Thyroid gland (tissue), 4 donors: Measurements from ENCODE around the gene LLGL1. TPM values are rescaled to one million over a fixed set of nuclear protein-coding genes. Genes with fewer than 3 reads are reported as not detected.

Experiments
- DNase-seq, 2 donors: peaks; one replicate each; pipeline ENCODE4 v3.0.0-alpha.2; 2019
- H3K27ac ChIP-seq, 3 donors: fragments of 200-600 bp; sonication (generic); 1 replicate in 2 of 3; 2 replicates in 1 of 3; pipeline ENCODE4 v1.5.1; 2016 to 2019; ENCODE audit warnings: mild to moderate bottlenecking in 1 of 3, moderate library complexity in 1 of 3
- H3K27me3 ChIP-seq: fragments of 200-600 bp; sonication (generic); one replicate; pipeline ENCODE4 v1.5.1; 2019
- H3K36me3 ChIP-seq, 2 donors: fragments of 200-600 bp; sonication (generic); one replicate each; pipeline ENCODE4 v1.5.1; 2016 to 2019
- H3K4me1 ChIP-seq, 2 donors: fragments of 200-600 bp; sonication (generic); one replicate each; pipeline ENCODE4 v1.5.1; 2017 to 2019
- H3K4me3 ChIP-seq, 3 donors: fragments of 200-600 bp; sonication (generic); replicated peaks in 1 of 3; 1 replicate in 2 of 3; 2 replicates in 1 of 3; pipeline ENCODE4 v1.5.1; 2016; ENCODE audit warnings: mild to moderate bottlenecking in 1 of 3
- H3K9me3 ChIP-seq: fragments of 200-600 bp; sonication (generic); one replicate; pipeline ENCODE4 v1.5.1; 2017
- POLR2A ChIP-seq, 2 donors: fragments of 450-650 bp; IDR thresholded peaks; one replicate each; pipeline ENCODE4 v1.6.1; 2017; ENCODE audit warnings: antibody characterized with exemption in 2 of 2, mild to moderate bottlenecking in 2 of 2, moderate library complexity in 1 of 2
- WGBS, 2 donors: methylation state at CpG; one replicate each; pipeline ENCODE4 v1.1.5; 2017; 5-methylcytosine and 5-hydroxymethylcytosine counted together
- intact Hi-C: fragments of 100-400 bp; cut with DNase I; formaldehyde crosslinking; loops from one replicate; pipeline ENCODE4 v1.15.1; 2023
- total RNA-seq, 4 donors: library from RNA; depleted of rRNA; stranded (reverse); fragments of >200 nt; gene quantifications; one replicate each; pipeline ENCODE4 v1.2.3, GENCODE V29; 2016
- TF ChIP-seq, protein P1 (sequence below), 6 experiments: fragments of 200-600 bp in 3 of 6; fragments of 450-650 bp in 3 of 6; sonication (generic) in 3 of 6; IDR thresholded peaks; one replicate each; pipeline ENCODE4 v1.5.1; 2016 to 2019; ENCODE audit warnings: antibody characterized with exemption in 6 of 6, mild to moderate bottlenecking in 2 of 6, inconsistent platforms in 1 of 6, moderate library complexity in 1 of 6

The LLGL1 gene
- total RNA-seq, 4 donors from 2014 or later: 14.5 to 19.4 (median 17.5) TPM

GRCh38 chr17:18179804-18180203, 45.6 kb upstream of the LLGL1 start:
- 87 to 93% methylated on average over 7 of the region's 7 CpGs for WGBS, 2 donors
- no peaks in the 10 kb centered on the region for H3K9me3 ChIP-seq
- intact Hi-C loops: no loop called here
- no peaks in the 10 kb centered on the region for H3K27me3 ChIP-seq
- no peak for TF ChIP-seq POLR2A (IDR thresholded peaks at IDR 0.05)
- TF ChIP-seq, protein P1, sequence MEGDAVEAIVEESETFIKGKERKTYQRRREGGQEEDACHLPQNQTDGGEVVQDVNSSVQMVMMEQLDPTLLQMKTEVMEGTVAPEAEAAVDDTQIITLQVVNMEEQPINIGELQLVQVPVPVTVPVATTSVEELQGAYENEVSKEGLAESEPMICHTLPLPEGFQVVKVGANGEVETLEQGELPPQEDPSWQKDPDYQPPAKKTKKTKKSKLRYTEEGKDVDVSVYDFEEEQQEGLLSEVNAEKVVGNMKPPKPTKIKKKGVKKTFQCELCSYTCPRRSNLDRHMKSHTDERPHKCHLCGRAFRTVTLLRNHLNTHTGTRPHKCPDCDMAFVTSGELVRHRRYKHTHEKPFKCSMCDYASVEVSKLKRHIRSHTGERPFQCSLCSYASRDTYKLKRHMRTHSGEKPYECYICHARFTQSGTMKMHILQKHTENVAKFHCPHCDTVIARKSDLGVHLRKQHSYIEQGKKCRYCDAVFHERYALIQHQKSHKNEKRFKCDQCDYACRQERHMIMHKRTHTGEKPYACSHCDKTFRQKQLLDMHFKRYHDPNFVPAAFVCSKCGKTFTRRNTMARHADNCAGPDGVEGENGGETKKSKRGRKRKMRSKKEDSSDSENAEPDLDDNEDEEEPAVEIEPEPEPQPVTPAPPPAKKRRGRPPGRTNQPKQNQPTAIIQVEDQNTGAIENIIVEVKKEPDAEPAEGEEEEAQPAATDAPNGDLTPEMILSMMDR (IDR thresholded peaks at IDR 0.05): no peak
- no peak overlapping the region for H3K27ac ChIP-seq
- no peak overlapping the region for H3K4me3 ChIP-seq
- no peak for DNase-seq
- H3K36me3 ChIP-seq: no peaks in the 10 kb centered on the region
- peaks cover 7 to 9% of the 10 kb centered on the region in 2 donors for H3K4me1 ChIP-seq

- Histone ChIP-seq H3K36me3 (no peaks in the 10 kb centered on the region), H3K4me1 (peaks cover 19 to 21% of the 10 kb centered on the region in 2 donors), H3K27me3 (no peaks in the 10 kb centered on the region), H3K4me3 (no peak overlapping the region), H3K9me3 (no peaks in the 10 kb centered on the region), H3K27ac (no peak overlapping the region)
- DNase-seq: no peak
- WGBS, 2 donors: 84 to 96% methylated on average over 4 to 5 of the region's 5 CpGs
- TF ChIP-seq, protein P1 (IDR thresholded peaks at IDR 0.05): no peak
- intact Hi-C loops: no loop called here
Observed at GRCh38 chr17:18181358-18181757, 44.1 kb upstream of the LLGL1 start.

DNA sequence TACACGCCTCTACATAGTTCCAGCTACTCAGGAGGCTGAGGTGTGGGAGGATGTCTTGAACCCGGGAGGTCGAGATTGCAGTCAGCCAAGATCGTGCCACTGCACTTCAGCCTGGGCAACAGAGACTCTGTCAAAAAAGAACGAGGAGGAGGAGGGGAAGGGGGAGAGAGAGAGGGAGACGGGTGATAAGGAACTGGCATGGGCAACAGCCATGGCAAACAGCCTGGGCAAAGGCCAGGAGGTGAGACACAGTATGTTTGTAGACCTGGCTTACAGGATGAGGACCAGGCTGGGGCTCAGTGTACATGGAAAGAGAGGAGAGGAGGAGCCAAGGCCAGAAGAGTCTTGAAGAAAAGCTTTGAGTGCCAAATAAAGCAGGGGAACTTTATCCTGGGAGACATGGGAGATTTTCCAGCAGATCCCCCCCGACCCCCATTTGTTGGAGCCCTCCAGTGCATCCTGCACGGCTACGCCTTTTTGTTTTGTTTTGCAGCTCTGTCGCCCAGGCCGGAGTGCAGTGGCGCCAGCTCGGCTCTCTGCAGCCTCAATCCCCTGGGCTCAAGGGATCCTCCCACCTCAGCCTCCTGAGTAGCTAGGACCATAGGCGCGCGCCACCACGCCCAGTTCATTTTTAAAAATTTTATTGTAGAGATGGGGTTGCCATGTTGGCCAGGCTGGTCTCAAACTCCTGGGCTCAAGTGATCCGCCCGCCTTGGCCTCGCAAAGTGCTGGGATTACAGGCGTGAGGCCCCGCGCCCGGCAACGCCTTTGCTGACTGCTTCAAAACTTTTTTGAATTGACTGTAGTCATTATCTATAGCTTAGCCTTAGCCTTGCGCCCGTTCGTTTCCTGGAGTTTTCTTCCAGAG, 43.1 kb upstream of the LLGL1 start:
- intact Hi-C loops: no loop called here
- WGBS, 2 donors: 12 to 27% methylated on average over 28 of the region's 28 CpGs
- TF ChIP-seq POLR2A (IDR thresholded peaks at IDR 0.05): no peak
- TF ChIP-seq, protein P1 (IDR thresholded peaks at IDR 0.05): no peak
- Histone ChIP-seq H3K36me3 (no peaks in the 10 kb centered on the region), H3K4me3 (peak overlapping the region; percentile 13 to 97 (median 50)), H3K4me1 (peaks cover 29 to 31% of the 10 kb centered on the region in 2 donors), H3K27ac (peak overlapping the region; percentile 97 to 99 (median 99)), H3K27me3 (no peaks in the 10 kb centered on the region), H3K9me3 (no peaks in the 10 kb centered on the region)
- peak; percentile 22 to 28 for DNase-seq

DNA sequence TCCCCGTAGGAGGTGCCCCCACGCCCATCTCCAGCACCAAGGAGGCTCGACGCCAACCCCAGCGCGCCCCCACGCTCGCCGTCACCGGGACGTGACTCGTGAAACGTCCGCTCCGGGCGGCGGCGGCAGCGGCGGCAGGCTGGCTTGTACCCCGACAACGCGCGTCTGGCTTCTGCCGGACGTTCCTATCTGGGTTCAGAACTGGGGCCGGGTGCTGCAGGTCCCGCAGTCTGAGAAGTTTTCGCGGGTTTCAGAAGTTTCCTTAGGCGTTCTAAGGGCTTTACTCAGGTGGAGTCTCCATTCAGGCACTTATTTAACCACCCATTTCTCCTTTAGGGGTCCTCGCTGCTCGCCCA, 42.5 kb upstream of the LLGL1 start:
- Histone ChIP-seq H3K27me3 (no peaks in the 10 kb centered on the region), H3K4me1 (peaks cover 35 to 37% of the 10 kb centered on the region in 2 donors), H3K36me3 (no peaks in the 10 kb centered on the region), H3K27ac (peak overlapping the region; percentile 97 to 99 (median 99)), H3K4me3 (peak overlapping the region; percentile 13 to 97 (median 50)), H3K9me3 (no peaks in the 10 kb centered on the region)
- intact Hi-C loops: no loop called here
- WGBS, 2 donors: 0 to 1% methylated on average over 8 to 18 of the region's 33 CpGs
- peak; percentile 82 to 87 for DNase-seq
- TF ChIP-seq POLR2A (IDR thresholded peaks at IDR 0.05): no peak
- TF ChIP-seq, protein P1 (IDR thresholded peaks at IDR 0.05): peak in 1 of 6 experiments; percentile 12
